Measurements from ENCODE around the gene KRT13. TPM values are rescaled to one million over a fixed set of nuclear protein-coding genes. Genes with fewer than 3 reads are reported as not detected.

KRT13 gene
- total and polyA plus RNA-seq, 9 of the 15 experiments (the other 6 are each of a cell fraction or from before 2014, with no cell fraction given), result 0.11 to 1.1 (median 0.24) TPM; not detected in 3

GRCh38 chr17:41547921-41548843 is 42.8 kb upstream of the KRT13 start (continued):
- TF ChIP-seq SIN3B (IDR thresholded peaks at IDR 0.05; ENCODE audit: low read depth) (no peak), ZFP1 (CRISPR knock-in tag; IDR thresholded peaks at IDR 0.05) (no peak), DNMT1 (IDR thresholded peaks at IDR 0.05) (no peak), AFF1 (IDR thresholded peaks at IDR 0.05; ENCODE audit: low read depth in 1 of 2, partially characterized antibody in 2 of 2) (no peak), RBBP5 (IDR thresholded peaks at IDR 0.05; ENCODE audit: borderline replicate concordance, insufficient read depth, low read length, poor library complexity, severe bottlenecking) (no peak), HMGN3 (IDR thresholded peaks at IDR 0.05; ENCODE audit: borderline replicate concordance, extremely low read depth, insufficient read length, low read depth, low read length) (no peak), MNT (conservative IDR thresholded peaks at IDR 0.05) (no peak), ZNF217 (CRISPR knock-in tag; IDR thresholded peaks at IDR 0.05) (no peak), ZNF592 (IDR thresholded peaks at IDR 0.05) (no peak), TCFL5 (CRISPR knock-in tag; conservative IDR thresholded peaks at IDR 0.05) (no peak), MTA2 (IDR thresholded peaks at IDR 0.05; ENCODE audit: low read depth) (no peak), HSF4 (CRISPR knock-in tag; IDR thresholded peaks at IDR 0.05; ENCODE audit: borderline replicate concordance) (no peak), PHF20 (IDR thresholded peaks at IDR 0.05; ENCODE audit: partially characterized antibody) (no peak), CREB3 (tag; conservative IDR thresholded peaks at IDR 0.05; ENCODE audit: low read depth) (no peak), ZNF12 (CRISPR knock-in tag; IDR thresholded peaks at IDR 0.05) (no peak)
